HG03060 (cell line): ENCODE results near the gene METTL22.
A peak's percentile ranks its signal among the peaks of the same experiment; 100 is the strongest.

ENCODE experiments used
- ATAC-seq: cut with Tn5 transposase; IDR thresholded peaks from one replicate; pipeline ENCODE4 v1.9.1; 2021; ENCODE audit warnings: low read depth, moderate number of reproducible peaks; ENCODE audit not compliant: unreplicated experiment

METTL22 gene

DNA sequence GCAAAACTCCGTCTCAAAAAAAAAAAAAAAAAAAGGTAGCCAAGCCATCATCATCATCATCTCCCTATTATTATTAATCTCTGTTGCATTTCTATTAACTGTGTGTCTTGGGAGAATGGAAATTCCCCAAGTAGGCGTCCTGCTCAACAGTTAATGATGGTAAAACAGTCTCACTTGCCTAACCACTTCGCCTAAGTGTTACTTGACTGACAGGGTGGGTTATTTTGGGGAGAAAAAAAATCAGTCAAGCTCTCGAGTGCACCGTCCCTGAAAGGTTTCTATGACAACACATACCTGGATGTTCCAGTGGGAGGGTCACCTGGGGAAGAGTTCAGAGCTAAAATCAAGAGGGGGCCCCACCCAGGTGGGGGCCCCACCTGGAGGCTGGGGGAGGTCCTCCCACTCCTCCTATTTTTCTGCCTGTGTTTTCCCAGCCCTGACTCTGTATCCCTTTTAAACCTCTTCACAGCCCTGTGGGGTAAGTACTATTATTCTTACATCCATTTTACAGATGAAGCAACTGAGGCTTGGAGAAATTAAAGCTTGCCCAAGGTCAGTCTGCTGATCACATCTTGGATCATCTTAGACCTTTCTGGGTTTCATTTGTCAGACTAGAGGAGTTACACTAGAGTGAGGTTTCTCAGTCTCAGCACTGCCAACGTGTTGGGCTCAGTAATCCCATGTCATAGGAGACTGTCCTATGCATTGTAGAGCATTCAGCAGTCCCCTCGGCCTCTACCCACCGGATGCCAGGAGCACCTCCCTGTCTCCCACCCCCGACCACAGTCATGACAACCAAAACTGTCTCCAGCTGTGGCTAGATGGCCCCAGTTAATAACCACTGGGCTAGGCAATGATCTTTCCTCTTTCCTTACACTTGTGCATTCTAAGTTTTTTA, 41.9 kb downstream of the METTL22 start:
- no peak for ATAC-seq

DNA sequence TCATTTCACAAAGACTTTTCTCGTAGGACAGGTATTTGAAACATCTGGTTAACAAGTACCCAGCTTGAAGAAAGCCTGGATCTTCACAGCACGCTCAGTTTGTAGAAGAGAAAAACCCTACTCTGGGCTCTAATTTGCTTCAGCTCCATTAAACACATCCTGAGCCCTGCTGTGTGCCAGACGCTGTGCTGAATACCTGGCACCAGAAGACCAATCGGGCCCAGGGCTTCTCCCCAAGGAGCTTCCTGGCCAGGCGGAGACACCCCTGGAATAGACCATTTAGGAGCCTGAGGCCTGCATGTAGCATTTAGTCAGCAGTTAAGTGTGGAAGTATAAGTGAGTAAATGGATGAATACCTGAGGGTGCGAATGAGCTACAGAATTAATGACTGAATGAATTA, 44.0 kb downstream of the METTL22 start:
- no peak for ATAC-seq

DNA sequence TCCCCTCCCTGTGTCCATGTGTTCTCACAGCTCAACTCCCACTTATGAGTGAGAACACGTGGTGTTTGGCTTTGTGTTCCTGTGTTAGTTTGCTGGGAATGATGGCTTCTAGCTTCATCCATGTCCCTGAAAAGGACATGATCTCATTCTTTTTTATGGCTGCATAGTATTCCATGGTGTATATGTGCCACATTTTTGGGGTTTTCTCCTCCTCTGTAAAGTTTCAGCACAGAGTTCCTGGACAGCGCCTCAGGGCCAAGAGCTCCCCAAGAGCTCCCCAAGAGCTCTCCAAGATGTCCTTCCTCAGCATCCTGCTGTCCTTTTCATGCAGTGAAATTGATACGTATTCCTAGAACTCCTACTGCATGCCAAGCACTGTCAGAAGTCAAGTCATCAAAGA, 46.0 kb downstream of the METTL22 start:
- ATAC-seq: no peak

DNA sequence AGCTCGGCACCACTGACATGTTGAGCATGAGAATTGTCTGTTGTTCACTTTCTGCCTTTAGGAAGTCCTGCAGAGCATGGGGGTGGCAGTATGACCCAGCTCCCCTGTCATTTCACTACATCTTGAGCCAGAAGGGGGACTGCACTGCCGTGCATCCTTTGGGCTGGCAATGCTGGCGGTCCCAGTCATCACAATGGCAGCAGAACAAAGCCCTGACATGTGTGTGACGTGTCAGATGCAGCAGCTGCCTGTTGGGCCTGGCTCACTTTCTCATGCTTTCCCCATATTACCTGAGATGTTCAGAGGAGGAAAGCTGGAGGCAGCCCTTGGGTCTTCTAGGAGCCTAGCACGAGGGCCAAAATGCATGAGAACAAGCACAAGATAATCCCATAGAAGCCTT, 46.6 kb downstream of the METTL22 start:
- ATAC-seq: no peak

DNA sequence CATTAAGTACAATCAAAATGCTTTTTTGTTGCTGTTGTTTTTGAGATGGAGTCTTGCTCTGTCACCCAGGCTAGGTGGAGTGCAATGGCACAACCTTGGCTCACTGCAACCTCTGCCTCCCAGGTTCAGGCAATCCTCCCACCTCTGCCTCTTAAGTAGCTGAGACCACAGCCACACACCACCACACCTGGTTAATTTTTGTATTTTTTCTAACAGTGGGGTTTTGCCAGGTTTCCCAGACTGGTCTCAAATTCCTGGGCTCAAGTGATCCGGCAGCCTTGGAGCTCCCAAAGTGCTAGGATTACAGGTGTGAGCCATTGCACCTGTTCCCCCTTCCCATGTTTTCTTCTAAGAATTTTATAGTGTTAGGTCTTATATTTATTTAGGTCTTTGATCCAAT, 48.0 kb downstream of the METTL22 start:
- no peak for ATAC-seq

DNA sequence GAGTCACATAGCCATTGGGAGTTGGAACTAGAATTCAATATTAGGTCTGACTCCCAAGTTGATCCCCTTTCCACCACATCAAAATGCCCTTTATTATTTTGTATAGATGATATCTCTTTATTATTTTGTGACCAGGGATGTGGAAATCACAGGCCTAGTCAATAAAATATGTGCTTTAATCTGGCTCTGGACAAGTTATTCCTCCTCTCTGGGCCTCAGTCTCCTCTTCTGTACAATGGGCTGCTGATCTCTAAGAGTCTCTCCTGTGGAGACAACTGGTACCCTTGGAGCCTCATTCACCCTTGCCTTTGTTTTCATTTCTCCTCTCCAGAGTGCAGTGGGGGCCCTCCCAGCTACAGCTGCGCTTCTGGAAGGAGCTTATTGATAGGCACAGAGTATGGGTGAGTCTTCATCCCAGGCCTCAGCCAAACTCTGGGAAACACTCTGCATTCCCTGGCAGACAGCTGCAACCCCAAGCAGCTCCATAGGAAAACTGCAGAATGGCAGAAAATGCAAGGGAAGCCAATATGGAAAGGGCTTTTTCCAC, 48.6 kb downstream of the METTL22 start:
- ATAC-seq: no peak

DNA sequence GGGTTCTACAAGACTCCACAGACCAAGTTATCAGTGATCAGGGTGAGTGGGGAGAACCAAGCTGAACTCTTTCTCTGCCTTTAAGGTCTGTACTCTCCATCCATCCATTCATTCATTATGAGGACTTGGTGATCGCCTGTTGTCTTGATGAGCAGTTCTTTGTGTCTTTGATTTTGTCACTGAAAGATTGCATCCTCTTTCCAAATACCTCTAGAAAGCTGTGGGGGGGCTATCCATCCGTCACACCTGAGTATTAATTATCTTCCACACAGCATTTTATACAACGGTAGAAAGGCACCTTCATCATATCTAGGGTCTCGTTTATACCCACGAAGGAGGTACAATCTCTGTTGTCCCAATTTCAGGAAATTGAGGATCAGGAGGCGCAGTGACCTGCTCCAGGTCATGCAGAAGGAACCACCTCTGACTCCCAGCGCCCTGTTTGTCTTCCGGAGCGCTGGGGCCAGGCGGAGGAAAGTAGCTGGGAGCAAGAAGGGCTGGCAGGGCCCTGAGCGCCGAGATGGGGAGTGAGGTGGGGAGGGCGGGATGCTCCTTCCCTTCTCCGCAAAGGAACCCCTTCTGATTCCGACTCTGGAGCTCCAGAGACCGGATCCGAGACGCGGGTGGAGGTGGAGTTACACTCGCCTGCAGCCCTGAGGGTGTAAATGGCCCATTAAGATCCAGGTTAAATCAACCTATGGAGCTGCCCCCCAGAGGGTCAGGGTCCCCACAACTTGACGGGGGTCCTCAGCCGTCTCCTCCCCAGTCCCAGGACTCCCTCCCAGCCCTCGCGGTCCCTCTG, 52.3 kb downstream of the METTL22 start:
- peak; percentile 28 for ATAC-seq

DNA sequence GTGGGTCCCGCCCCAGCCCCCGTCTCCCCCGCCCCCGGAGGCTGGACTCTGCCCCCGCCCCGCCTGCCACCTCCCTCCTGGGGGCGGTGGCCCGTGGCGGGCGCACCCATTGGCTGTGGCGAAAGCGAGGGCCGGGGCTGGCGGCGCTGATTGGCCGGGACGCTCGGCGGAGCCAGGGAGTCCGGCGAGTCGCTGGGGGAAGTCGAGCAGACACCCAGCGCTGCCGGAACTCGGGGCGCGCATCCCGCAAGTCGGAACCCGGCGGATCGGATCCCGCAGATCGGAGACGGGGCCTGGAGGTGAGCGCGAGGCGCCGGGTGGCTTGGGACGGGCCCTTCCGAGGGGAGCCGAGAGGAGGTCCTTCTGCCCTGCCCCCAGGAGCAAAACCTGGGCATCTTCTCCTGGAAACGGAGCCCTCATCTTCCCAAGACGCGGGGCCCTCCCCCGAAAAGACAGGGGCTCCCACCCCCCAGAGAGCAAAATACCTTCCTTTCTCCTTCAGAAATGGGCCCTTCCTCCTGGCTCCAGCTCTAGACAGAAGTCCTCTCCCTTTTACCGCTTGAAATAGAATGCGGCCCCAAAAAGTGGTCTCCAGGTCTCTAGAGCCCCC, 53.0 kb downstream of the METTL22 start, which contains the start of gene ABAT:
ABAT (plus strand) TSS at position 205 of the 610 bp plus-strand sequence. CDS start 61,123 bp downstream, outside the sequence.
- ATAC-seq: peak; percentile 92

DNA sequence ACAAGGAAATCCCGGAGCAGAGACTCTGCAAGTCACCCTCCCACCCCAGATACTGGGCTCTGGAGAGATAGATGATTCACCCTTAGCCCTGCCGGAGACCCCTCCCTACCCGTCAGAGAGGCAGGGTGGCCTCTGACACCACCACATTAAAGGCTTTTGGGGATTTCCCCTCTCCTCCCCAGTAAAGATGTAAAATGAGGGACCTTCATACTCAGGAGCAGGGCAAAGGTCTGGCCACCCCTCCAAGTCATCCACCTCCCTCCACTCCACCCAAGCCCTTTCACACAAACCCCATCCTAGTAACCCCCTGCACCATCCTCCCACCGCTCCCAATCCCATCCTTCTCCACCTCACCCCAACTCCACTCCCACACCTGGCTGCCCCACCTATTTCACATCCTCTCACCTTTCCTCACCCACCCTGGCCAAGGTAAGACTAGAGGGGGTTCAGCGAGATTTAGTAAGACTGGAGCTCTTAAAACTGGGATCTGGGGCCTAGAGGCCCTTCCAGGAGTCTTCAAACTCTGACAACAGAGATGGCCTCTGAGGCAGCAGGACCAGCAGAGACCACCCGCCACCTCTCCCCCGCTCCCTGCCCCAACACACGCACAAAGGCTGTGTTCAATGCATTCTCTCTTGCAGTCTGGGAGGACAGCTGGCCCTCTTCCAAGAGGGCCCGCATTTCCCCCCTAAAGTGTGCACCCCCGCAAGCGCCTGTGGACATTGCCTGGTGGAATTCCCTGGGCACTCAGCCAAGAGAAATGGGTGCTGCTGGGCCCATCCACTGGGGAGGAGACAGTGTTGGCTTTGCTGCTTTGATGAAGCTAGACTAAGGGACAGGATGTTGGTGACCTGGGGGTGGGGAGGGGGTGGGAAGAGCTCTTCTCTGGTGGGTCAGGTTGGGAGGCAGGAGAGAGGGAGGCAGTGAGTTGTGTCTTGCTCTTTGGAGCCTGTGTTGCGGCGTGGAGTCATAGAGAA, 54.0 kb downstream of the METTL22 start:
- no peak for ATAC-seq

DNA sequence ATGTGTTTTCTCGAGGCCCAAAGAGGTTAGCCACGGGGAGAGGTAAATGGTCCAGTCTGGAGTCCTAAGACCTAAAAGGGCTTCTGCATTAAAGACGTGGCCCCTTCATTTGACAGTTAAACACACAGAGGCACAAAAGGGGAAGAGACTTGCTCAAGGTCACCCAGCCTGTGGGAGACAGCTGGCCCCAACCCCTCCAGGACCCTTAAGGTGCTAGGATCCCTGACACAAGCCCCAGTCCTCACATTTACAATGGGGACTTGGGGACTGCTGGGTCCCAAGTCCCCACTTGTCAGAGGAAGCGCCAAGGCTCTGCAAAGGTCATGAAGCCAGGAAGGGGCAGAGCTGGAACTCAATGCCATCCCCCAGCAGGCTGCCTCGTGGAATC, 54.7 kb downstream of the METTL22 start:
- no peak for ATAC-seq

DNA sequence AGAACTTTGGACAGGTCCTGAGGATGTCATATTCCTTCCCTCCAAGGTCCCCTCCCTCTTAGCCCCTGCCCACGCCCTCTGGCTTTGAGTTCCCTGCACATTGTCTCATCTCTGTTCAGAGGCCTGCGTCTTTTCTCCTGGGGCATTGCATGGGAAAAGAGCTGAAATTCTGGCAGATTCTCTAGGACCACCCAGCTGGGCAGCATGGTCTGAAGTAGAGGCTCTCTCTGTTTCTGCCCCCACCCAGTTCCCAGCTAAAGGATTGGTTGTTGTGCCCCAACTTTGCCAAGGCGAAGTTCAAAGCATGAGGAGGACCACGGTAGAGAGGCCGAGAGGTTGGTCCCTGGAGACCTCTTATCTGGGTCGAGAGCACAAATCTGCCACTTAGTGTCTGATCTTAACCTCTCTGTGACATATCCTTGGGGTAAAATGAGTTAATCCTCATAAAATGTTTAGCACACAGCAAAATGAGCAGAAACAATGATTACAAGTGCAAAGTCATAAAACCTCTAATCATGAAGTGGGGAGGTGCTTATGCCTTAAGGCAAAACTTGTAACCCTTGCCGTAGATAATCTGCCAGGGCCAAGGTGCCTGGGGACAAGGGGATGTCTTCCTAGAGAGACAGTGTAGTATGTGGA, 55.4 kb downstream of the METTL22 start:
- ATAC-seq: no peak

DNA sequence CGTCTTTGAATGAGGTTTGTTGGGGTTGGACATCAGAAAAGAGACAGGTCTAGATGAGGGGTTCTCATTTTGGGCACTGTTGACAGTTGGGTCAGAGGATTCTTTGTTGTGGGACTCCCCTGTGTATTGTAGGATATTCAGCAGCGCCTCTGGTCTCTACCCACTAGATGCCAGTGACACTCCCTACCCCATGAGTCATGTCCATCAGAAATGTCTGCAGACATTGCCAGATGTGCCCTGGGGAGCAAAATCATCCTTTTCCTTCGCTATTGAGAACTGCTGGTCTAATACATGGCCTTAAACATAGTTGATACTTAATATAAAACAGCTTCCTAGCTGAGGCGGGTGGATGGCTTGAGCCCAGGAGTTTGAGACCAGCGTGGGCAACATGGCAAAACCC, 56.0 kb downstream of the METTL22 start:
- no peak for ATAC-seq

DNA sequence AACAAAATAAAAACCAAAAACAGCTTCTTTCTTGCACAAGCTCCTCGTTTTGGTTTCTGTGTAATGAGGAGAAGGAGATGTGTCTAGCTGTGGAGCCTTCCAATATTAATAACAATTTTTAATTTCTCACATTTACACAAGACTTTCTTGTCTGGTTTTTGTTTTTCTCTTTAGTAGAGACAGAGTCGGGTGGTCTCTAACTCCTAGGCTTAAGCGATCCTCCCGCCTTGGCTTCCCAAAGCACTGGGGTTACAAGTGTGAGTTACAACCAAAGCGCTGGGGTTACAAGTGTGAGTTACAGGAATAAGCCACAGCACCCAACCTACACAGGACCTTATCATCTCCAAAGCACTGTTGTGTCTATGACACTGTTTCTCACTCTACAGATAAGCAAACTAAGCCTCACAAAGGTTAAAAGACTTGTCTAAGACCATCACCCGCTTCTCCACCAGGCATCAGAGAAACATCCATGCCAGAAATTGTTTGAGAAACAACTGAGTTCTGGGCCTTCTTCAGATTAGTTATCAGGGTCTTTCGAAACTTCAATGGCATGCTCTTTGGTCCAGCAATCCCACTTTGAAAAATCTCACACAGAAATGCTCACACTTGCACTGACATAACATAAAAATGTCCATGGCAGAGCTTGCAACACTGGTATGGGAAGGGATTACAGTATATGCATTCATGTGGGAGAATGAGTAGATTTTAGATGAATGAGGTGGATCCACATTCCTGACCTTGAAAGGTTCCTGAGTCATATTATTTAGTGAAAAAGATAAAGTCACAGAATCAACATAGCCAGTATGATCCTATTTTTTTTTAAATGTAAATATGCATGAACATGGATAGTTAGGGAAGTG, 56.8 kb downstream of the METTL22 start:
- ATAC-seq: no peak

DNA sequence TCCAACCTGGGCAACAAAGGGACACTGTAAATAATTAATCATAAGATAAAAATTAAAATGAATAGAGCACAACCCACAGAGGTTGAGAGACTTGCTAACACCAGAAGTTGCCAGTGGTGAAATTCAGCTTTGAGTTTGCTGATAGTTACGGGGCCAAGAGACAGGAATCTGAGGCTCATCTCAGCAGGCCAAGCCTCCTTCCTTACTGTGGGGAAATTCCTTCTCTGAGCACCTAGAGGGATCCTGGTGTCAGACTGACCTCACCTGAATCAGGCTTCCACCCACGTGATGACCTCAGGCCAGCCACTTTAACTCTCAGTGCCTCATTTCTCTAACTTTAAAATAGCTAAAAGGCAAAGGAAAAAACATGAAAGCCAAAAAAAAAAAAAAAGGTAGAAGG, 57.7 kb downstream of the METTL22 start:
- ATAC-seq: no peak

DNA sequence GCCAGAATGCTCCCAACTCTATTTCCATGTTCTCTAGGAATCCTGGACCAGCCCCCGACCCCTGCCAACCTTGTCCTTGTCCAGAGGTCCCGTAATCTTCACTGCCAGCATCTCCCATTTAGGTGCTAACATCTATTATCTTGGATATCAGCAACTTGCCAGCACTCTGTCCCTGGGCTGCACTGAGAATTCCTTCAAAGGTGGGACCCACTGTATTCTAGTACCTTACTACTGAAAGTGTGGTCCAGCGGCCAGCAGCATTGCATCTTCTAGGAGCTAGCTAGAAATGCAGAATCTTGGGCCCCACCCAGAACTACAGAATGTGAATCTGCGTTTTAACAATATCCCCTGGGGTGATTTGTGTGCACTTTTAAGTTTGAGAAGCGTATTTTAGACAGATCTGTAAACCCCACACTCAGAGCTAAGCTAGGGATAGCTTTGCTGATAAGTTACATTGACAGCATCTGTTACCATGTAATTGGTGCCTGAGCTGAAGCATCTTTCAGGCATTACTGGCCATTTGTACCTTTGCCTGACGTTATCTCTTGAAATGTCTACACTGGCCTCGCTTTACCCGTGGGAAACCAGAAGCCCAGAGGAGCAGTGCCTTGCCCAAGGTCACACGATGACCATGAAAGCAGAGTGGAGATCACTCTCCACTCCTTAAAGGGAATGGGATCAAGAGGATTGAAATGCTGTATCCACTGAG, 61.2 kb downstream of the METTL22 start:
- ATAC-seq: no peak

DNA sequence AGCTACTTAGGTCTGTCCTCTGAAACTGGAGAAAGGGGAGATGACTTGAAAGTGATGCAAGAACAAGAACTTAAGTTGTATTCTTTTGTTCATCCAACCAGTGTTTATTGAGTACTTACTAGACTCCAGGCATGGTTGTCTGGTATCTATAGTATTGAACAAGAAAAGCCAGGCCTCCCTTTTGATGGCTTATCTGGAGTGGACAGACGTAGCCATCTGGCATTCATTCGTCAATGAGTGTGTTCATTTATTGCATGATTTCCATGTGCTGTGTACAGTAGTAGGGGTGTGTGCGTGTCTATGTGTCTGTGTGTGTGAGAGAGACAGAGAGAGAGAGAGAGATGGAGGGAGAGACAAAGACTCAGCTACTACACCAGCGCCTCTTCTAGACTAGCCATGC, 62.1 kb downstream of the METTL22 start:
- no peak for ATAC-seq

DNA sequence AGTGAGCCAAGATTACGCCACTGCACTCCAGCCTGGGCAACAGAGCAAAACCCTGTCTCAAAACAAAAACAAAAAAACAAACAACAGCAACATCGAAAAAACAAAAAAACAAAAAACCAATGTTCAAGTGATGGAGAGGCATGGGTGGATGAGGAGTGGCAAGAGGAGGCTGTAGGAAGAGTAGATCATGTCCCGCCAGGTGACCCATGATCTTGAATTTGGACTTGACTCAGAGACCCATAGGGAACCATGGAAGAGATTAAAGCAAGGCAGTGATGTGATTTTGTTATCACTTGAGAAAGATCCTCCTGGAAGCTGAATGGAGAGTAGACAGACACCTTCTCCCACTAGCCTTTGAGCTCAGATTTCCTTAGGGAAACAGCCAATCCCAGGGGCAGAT, 64.1 kb downstream of the METTL22 start:
- no peak for ATAC-seq
